Hepatic stellate cell (primary cell): ENCODE measurements around the gene IRX1.

ENCODE experiments used
- DNase-seq: peaks from one replicate; pipeline ENCODE4 v3.0.0; 2011; ENCODE audit warnings: low spot score

The IRX1 gene

DNA sequence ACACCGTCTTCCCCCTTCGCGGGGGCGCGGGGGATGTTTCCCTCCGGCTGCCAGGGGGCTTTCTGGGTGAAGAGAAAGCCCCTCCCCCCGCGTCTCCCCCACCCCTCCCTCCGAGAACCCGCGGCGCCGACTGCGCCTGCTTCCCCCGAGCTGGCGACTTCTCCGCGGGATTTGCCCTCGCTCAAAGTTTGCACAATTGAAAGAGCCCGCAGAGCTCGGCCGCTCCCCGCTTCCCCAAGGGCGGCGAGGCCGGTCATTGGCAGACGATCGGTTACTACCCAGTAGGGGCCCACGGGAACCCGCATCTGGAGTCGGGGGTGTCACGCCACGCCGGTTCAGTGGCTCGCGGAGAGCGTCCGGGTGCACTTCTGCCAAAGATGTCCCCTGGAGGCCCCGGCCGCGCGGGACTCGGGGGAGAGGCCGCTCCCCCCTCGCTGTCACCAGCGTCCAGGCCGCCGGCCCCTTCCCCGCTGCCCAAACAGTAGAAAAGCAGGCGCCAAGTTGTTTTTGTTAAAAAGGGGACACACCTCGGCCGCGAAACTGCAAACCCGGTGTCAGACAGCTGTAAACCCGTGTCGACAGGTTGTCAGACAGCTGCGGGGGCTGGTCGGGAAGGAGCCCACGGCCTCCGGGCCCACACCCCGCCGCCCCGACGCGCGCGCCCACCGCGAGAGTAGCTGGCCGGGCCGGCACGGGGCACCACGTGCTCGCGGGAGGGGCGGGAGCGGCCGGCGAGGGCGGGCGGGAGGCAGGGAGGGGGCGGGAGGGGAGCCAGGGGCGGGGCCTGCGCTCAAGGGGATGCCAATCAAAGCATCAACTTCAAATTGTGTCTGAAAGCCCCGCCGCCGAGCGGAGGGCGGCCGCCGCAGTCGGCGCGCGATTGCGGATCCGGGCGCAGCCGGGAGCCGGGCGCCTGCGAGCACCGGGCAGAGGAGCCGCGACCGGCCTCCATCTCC is at the start of gene IRX1:
Gene IRX1 (plus strand): TSS at position 827 of the 956 bp plus-strand sequence. CDS start 274 bp downstream, outside the sequence.
- no peak for DNase-seq

GRCh38 chr5:3546028-3546427 is 49.6 kb upstream of the IRX1 start:
- DNase-seq, result no peak

DNA sequence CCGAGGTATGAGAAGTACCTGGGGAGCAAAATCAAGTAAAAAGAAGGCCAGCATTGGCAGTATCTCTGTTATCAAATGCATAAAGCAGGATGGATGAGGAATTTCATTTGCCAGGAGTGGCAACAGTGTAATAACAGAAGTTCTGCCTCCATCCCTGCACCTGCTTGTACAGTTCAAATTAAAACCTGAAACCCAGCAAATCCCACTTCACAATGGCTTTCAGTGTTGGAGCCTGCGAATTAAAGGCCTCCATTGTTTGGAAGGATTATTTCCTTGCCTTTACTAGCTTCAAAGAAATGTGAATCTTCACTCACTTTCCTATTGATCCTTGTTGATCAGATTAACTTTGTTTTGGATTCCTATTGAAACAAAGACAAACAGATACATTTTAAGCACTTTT is 31.5 kb upstream of the IRX1 start:
- DNase-seq, result no peak

DNA sequence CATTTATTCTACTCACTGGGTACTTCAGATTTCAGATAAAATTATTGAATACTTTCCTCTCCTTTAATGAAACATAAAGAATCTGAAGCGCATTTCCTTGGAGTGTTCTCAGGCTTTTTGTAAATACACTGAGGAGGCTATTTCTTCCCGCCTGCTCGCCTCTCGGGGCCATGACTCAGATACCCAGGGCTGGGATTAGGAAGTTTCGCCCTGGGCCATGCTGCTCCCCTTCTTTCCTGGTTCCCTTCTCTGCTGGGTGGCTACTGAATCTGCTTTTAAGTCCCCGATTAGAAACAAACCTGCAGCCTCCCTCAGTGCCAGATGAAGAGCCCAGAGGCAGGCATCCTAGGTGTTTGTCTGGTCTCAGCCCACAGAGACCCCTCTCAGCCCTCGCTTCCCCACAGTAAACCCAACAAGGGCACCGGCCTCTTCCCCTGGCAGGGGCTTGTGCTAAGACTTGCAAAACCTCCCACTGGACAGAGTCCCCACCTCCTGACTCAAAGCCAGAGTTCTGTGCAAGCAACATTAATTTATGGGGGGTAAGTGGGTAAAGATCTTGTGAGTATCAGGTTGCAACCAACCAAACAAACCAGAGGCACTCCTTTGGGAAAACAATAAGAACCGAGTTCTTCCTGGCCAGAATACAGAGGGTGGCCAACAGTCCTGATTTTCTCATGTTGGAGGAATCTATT is 30.7 kb upstream of the IRX1 start:
- no peak for DNase-seq

DNA sequence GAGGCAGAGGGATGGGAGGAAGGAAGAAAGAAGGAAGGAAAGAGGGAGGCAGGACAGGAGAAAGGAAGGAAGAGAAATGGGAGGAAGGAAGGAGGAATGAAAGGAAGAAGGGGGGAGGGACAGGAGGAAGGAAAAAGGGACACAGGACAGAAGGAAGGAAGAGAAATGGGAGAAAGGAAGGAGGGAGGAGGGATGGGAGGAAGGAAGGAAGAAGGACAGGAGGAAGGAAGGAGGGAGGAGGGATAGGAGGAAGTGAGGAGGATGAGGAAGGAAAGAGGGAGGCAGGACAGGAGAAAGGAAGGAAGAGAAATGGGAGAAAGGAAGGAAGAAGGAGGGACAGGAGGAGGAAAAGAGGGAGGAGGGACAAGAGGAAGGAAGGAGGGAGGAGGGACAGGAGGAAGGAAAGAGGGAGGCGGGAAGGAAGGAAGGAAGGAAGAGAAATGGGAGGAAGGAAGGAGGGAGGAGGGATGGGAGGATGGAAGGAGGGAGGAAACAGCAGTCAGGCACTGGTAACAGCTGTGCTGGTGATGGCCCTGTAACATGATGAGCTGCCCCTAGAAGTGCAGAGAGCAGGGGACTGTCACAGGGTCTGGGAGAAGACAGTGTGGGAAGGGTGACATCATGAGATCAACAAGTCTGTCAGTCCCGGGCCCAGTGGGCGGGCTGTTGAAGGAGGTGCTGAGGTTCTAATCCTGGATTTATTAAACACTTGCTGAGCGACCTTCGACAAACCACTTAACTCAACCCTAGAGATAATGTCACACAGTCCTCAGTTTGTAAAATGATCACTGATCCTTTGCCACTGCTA is 10.7 kb upstream of the IRX1 start:
- no peak for DNase-seq

DNA sequence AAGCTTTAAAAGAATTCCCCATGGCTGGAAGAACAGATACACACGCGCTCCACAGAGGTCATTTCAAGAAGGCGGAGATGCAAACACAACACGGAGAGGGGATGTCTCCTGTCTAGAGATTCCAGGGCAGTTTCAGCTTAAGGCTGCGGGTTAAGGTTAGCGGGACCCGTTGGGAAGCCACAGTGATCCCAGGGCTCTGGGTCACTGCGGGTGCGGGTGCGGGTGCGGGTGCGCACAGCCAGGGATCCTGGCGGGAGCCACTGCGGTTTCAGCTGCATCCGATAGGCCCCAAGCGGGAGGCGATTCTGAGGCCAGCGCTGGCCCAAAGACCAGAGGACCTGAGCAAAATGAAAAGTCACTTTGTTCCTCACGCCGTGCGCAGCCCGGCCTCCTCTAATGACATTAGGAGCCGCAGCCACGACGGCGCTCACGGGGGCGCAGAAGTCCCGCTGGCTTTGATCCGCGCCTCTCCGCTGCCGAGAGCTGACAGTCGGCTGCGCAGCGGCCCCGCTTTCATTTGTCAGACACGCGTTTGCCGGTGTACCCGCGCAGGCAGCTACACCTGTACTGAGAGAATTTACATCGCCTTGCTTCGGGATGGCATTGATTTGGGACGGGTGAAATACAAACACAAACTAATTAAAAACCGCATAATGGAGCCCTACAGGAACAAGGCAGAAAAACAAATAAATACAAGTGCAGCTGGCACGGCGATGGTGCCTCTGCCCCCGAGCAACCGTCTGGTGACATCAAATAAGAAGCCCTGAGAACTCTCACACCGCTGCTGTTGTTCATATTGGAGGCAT is 5.3 kb upstream of the IRX1 start:
- no peak for DNase-seq

- DNase-seq, result no peak
Measured at GRCh38 chr5:3590967-3591900, 4.4 kb upstream of the IRX1 start.

- DNase-seq, result no peak
Measured at GRCh38 chr5:3592298-3592697, 3.3 kb upstream of the IRX1 start.

DNA sequence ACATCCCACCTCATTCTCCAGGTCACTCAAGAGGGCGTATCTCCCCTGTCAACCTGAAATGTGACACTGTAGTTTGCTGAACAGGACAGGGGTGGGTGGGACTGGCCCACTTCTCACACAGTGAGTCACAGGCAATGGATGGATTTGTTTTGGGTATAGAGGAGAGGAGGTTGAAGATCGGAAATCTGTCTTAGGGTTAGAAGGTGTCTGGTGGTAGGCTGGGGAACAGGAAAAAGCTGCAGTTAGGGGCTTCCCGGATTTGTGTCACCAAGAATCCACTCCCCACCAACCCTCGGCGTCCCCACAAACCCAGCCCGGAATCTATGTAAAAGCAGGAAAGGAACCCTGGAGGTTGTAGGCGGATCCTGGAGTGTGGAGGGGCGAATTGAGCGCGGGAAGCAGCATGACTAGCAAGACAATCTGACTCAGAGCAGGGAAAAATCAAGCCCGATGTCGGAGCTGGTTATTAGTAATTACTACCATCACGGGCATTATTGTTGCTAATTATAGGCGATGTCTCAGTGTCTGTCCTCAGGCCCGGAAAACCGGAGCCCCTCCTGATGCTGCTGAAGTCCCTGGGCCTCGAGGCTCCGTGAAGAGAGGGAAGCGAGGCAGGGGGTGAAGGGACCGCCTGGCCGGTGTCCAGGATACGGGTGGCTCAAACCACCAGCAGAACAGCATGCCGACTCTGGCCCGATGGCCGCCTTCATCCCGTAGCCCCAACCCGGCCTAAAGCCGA is 1.7 kb upstream of the IRX1 start:
- no peak for DNase-seq

GRCh38 chr5:3594510-3595005 is 1.1 kb upstream of the IRX1 start:
- DNase-seq, result no peak

DNA sequence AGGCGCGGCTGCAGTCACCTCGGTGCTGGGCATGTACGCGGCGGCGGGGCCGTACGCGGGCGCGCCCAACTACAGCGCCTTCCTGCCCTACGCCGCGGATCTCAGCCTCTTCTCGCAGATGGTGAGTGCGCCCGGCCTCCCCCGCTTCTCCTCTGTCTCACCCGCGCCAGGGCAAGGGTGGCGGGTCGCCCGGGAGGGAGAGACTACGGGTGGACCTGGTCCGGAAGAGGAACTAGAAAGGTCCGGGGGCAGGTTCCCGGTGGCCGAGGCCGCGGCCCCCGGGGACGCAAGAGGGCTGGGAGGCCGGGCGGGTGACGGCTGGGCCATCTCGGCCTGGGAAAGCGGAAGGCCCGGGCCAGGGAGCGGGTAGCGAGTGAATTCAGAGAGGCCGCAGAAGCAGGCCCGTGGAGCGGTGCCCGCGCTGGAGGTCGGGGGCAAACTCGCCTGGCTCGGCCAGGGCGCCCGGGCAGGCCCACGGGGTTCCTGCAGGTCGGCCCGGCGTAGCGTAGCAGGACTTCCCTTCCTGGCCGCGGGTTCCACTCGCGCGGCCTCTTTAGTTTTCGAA is 711 bp downstream of the IRX1 start:
- no peak for DNase-seq

- DNase-seq, result no peak
Measured at GRCh38 chr5:3596857-3597166, 1.2 kb downstream of the IRX1 start.

GRCh38 chr5:3597167-3598007 is 1.8 kb downstream of the IRX1 start:
- no peak for DNase-seq

- DNase-seq, result no peak
Measured at GRCh38 chr5:3598207-3598606, 2.6 kb downstream of the IRX1 start.

GRCh38 chr5:3598769-3599211 is 3.2 kb downstream of the IRX1 start:
- no peak for DNase-seq

- no peak for DNase-seq
Measured at GRCh38 chr5:3599226-3600105, 3.8 kb downstream of the IRX1 start.
